A549 (cell line): ENCODE results near the gene TMEM52B. TPM values are rescaled to one million over a fixed set of nuclear protein-coding genes. Genes with fewer than 3 reads are reported as not detected.

Source experiments
- ATAC-seq, 2 experiments: fragments of 200-7000 bp in 1 of 2; fragments of >200 bp in 1 of 2; cut with Nextera tagmentation in 1 of 2; cut with Tn5 transposase in 1 of 2; 3 replicates each; pipeline versions ENCODE4 v1.8.0 to v1.9.1; 2018 to 2020; ENCODE audit warnings: mild to moderate bottlenecking in 1 of 2, moderate library complexity in 1 of 2
- CTCF ChIA-PET: fragments of 300-600 bp; sonication (Branson Sonifier 250); formaldehyde crosslinking; extraction: SDS; loops from one replicate; lab custom pipeline; 2021; ENCODE audit warnings: antibody characterized with exemption, inconsistent platforms; lab: Yijun Ruan, JAX
- POLR2A ChIA-PET: fragments of 350-600 bp; formaldehyde crosslinking; extraction: SDS; loops from one replicate; lab custom pipeline; 2021; ENCODE audit warnings: antibody characterized with exemption, inconsistent platforms; lab: Yijun Ruan, JAX
- DNase-seq, 2 experiments: peaks; one replicate each; pipeline versions ENCODE4 v3.0.0 to v3.0.0-alpha.2; 2011 to 2016; ENCODE audit warnings: low read depth in 1 of 2, low spot score in 1 of 2
- FAIRE-seq: peaks from 2 replicates; lab custom pipeline; 2011; peaks lifted over from hg19 to GRCh38; lab: Jason Lieb, UNC
- H3K27ac ChIP-seq, 2 experiments: fragments of >200 bp; sonication (Bioruptor Twin); formaldehyde crosslinking; 3 replicates each; pipeline ENCODE4 v1.5.1; 2016 to 2017
- H3K4me1 ChIP-seq: fragments of >200 bp; sonication (Bioruptor Twin); formaldehyde crosslinking; 3 replicates; pipeline ENCODE4 v1.6.1; 2016
- H3K4me2 ChIP-seq: fragments of >200 bp; sonication (Bioruptor Twin); formaldehyde crosslinking; 3 replicates; pipeline ENCODE4 v1.6.1; 2016
- H3K4me3 ChIP-seq: fragments of >200 bp; sonication (Bioruptor Twin); formaldehyde crosslinking; 3 replicates; pipeline ENCODE4 v1.5.1; 2016
- H3K9me3 ChIP-seq: fragments of >200 bp; sonication (Bioruptor Twin); formaldehyde crosslinking; 3 replicates; pipeline ENCODE4 v1.6.1; 2016
- ATOH8 ChIP-seq: fragments of 250-450 bp; sonication (Bioruptor Pico); IDR thresholded peaks from 2 replicates; pipeline ENCODE4 v1.5.0; 2020; ENCODE audit warnings: low read depth, mild to moderate bottlenecking, moderate library complexity
- CBX2 ChIP-seq: fragments of 200-600 bp; sonication (generic); IDR thresholded peaks from 2 replicates; pipeline ENCODE4 v1.6.1; 2016; ENCODE audit warnings: low read depth, mild to moderate bottlenecking, borderline replicate concordance
- CTCF ChIP-seq: fragments of >200 bp; sonication (Bioruptor Twin); formaldehyde crosslinking; IDR thresholded peaks from 3 replicates; pipeline ENCODE4 v1.5.1; 2016
- ESRRA ChIP-seq: fragments of 150-350 bp; IDR thresholded peaks from 2 replicates; pipeline ENCODE4 v1.6.1; 2014; ENCODE audit warnings: mild to moderate bottlenecking, low read length, borderline replicate concordance
- FOSL2 ChIP-seq, 2 experiments: fragments of 450-650 bp in 1 of 2; fragments of >200 bp in 1 of 2; sonication (Bioruptor Twin) in 1 of 2; formaldehyde crosslinking; IDR thresholded peaks; 2 replicates each; pipeline versions ENCODE4 v1.5.0 to v1.6.1; 2016 to 2020; ENCODE audit warnings: mild to moderate bottlenecking in 1 of 2, moderate library complexity in 1 of 2
- FOXS1 ChIP-seq: fragments of 250-450 bp; sonication (Bioruptor Pico); IDR thresholded peaks from 2 replicates; pipeline ENCODE4 v1.5.0; 2020; ENCODE audit warnings: mild to moderate bottlenecking, moderate library complexity
- HDAC2 ChIP-seq: fragments of 200-600 bp; sonication (generic); IDR thresholded peaks from 2 replicates; pipeline ENCODE4 v1.6.1; 2016
- HMGXB4 ChIP-seq: fragments of 250-450 bp; sonication (Bioruptor Pico); IDR thresholded peaks from 2 replicates; pipeline ENCODE4 v1.5.0; 2021; ENCODE audit warnings: mild to moderate bottlenecking, moderate library complexity, borderline replicate concordance
- HOXB13 ChIP-seq: fragments of 250-450 bp; sonication (Bioruptor Pico); IDR thresholded peaks from 2 replicates; pipeline ENCODE4 v1.5.0; 2020; ENCODE audit warnings: low read depth, mild to moderate bottlenecking, moderate library complexity
- JUN ChIP-seq, 2 experiments: fragments of >200 bp; sonication (Bioruptor Twin); formaldehyde crosslinking; IDR thresholded peaks; 2 replicates in 1 of 2; 3 replicates in 1 of 2; pipeline ENCODE4 v1.6.1; 2016 to 2017
- KDM1A ChIP-seq: fragments of 200-600 bp; sonication (generic); IDR thresholded peaks from 2 replicates; pipeline ENCODE4 v1.6.1; 2016; ENCODE audit warnings: low read depth, mild to moderate bottlenecking
- MAFK ChIP-seq: fragments of 450-650 bp; IDR thresholded peaks from 2 replicates; pipeline ENCODE4 v1.6.1; 2014; ENCODE audit not compliant: partially characterized antibody
- MAX ChIP-seq: IDR thresholded peaks from 2 replicates; pipeline ENCODE4 v1.6.1; 2012
- PHF8 ChIP-seq: fragments of 200-600 bp; sonication (generic); IDR thresholded peaks from 2 replicates; pipeline ENCODE4 v1.6.1; 2016; ENCODE audit warnings: low read depth, mild to moderate bottlenecking, antibody characterized with exemption, moderate library complexity, borderline replicate concordance
- RAD21 ChIP-seq, 2 experiments: fragments of >200 bp in 1 of 2; sonication (Bioruptor Twin) in 1 of 2; formaldehyde crosslinking in 1 of 2; IDR thresholded peaks in 1 of 2; conservative IDR thresholded peaks in 1 of 2; 2 replicates in 1 of 2; 3 replicates in 1 of 2; pipeline ENCODE4 v1.6.1; 2012 to 2018; ENCODE audit warnings: inconsistent platforms in 1 of 2
- REST ChIP-seq: fragments of 200-600 bp; sonication (generic); IDR thresholded peaks from 2 replicates; pipeline ENCODE4 v1.6.1; 2016; ENCODE audit warnings: antibody characterized with exemption, mild to moderate bottlenecking, moderate library complexity
- SREBF2 ChIP-seq: fragments of 450-650 bp; IDR thresholded peaks from 2 replicates; pipeline ENCODE4 v1.6.1; 2014; ENCODE audit warnings: mild to moderate bottlenecking, moderate library complexity
- TFCP2L1 ChIP-seq: fragments of 250-450 bp; sonication (Bioruptor Pico); IDR thresholded peaks from 2 replicates; pipeline ENCODE4 v1.5.0; 2021; ENCODE audit warnings: mild to moderate bottlenecking
- TP53 ChIP-seq: fragments of 250-450 bp; sonication (Bioruptor Pico); IDR thresholded peaks from 2 replicates; pipeline ENCODE4 v1.5.0; 2021; ENCODE audit warnings: mild to moderate bottlenecking, moderate library complexity
- USF2 ChIP-seq: fragments of 450-650 bp; IDR thresholded peaks from 2 replicates; pipeline ENCODE4 v1.6.1; 2014; ENCODE audit warnings: antibody characterized with exemption
- ZFP36 ChIP-seq: fragments of 450-650 bp; IDR thresholded peaks from 2 replicates; pipeline ENCODE4 v1.6.1; 2014; ENCODE audit warnings: borderline replicate concordance; ENCODE audit not compliant: partially characterized antibody
- WGBS: methylation state at CpG from one replicate; pipeline ENCODE4 v1.1.6; 2017; ENCODE audit errors: missing lambda C conversion rate; 5-methylcytosine and 5-hydroxymethylcytosine counted together
- polyA minus RNA-seq: library from RNA; depleted of rRNA, polyadenylated mRNA; stranded (reverse); fragments of >200 nt; gene quantifications from 2 replicates; pipeline ENCODE4 v1.2.3, GENCODE V29; 2011; rRNA and poly(A)+ RNA removed
- polyA plus RNA-seq, 4 experiments: library from polyadenylated mRNA; depleted of rRNA in 3 of 4; stranded (reverse); fragments of >200 nt; fragmentation: RNase III in 1 of 4; extraction: RNeasy Plus Mini Kit Qiagen cat#74134 plus additional on column Dnase treatment in 1 of 4; gene quantifications; 2 replicates in 3 of 4; 3 replicates in 1 of 4; pipeline ENCODE4 v1.2.3, GENCODE V29; 2011 to 2017

TMEM52B gene
- polyA plus RNA-seq (2011; rRNA removed) (0.08 and 0.39 TPM in 2 replicates), polyA plus RNA-seq (2017; fragmentation: RNase III; extraction: RNeasy Plus Mini Kit Qiagen cat#74134 plus additional on column Dnase treatment) (0.05 to 0.08 TPM (median 0.05 TPM) in 3 replicates), polyA minus RNA-seq (not detected in 2 replicates)
- polyA plus RNA-seq (2012; cell fraction: cytosol; rRNA removed): 0.04 and 0.05 TPM in 2 replicates
- polyA plus RNA-seq (2012; cell fraction: nucleus; rRNA removed): 0.01 and 0.04 TPM in 2 replicates

- DNase-seq (no peak), ATAC-seq (no peak), FAIRE-seq (no peak)
- Histone ChIP-seq H3K4me2 (0 out of 3 replicates have a peak within 1 kb of the TSS, but pooled peaks have one; percentile 2), H3K4me3 (no peak within 1 kb of the TSS), H3K27ac (no peak within 1 kb of the TSS), H3K9me3 (no peaks in the 10 kb centered on the region), H3K4me1 (peaks cover 22% of the 10 kb centered on the region)
- TF ChIP-seq FOXS1 (CRISPR knock-in tag) (no peak), KDM1A (no peak), JUN (IDR thresholded peaks at IDR 0.05) (no peak), TP53 (no peak), ESRRA (no peak), REST (no peak)
- POLR2A ChIA-PET: no interaction called here
- CTCF ChIA-PET: interaction anchor here (0.9 kb wide), 1 partner anchor 25 kb away, joined by 4 read pairs; no protein-coding TSS in a partner anchor
- WGBS: 77% methylated on average over 4 of the region's 4 CpGs
Observed at GRCh38 chr12:10178821-10179220, at the start of gene TMEM52B. Gene TMEM52B, plus strand, starts transcription at chr12:10179032. Its CDS starts 543 bp downstream, at chr12:10179575.

GRCh38 chr12:10130042-10130441, 48.8 kb upstream of the TMEM52B start, which contains the start of gene CLEC7A:
Gene CLEC7A, minus strand, starts transcription at chr12:10130199. Its CDS starts 117 bp downstream, at chr12:10130082.
- no peak for DNase-seq
- peak; percentile 76 for FAIRE-seq
- no peak within 1 kb of the TSS for H3K4me2 ChIP-seq

GRCh38 chr12:10131111-10131690, 47.6 kb upstream of the TMEM52B start:
- Histone ChIP-seq H3K27ac (peak overlapping the region in 1 of 2 experiments; percentile 73; a peak in 1 of 6 replicates), H3K9me3 (no peaks in the 10 kb centered on the region), H3K4me1 (peaks cover 10% of the 10 kb centered on the region; the same call in 2 of the 3 replicates), H3K4me3 (no peak overlapping the region), H3K4me2 (no peak overlapping the region)
- WGBS: 64% methylated on average over 2 of the region's 2 CpGs
- ChIA-PET CTCF (interaction anchor here (1.7 kb wide), 1 partner anchor 9 kb away, joined by 7 read pairs; no protein-coding TSS in a partner anchor), POLR2A (no interaction called here)
- ATAC-seq (no peak), FAIRE-seq (no peak), DNase-seq (no peak)
- TF ChIP-seq HOXB13 (CRISPR knock-in tag): no peak
- TF ChIP-seq CTCF: no peak
- TF ChIP-seq MAX: no peak
- no peak for TF ChIP-seq USF2
- TF ChIP-seq JUN (IDR thresholded peaks at IDR 0.05): no peak
- no peak for TF ChIP-seq SREBF2
- no peak for TF ChIP-seq CBX2
- TF ChIP-seq ZFP36: no peak
- TF ChIP-seq ATOH8: no peak
- TF ChIP-seq TFCP2L1 (CRISPR knock-in tag): no peak
- no peak for TF ChIP-seq HDAC2
- TF ChIP-seq RAD21 (conservative IDR thresholded peaks at IDR 0.05 in 1 of 2, IDR thresholded peaks at IDR 0.05 in 1 of 2): no peak
- no peak for TF ChIP-seq FOSL2 (IDR thresholded peaks at IDR 0.05)
- TF ChIP-seq FOSL2 (CRISPR knock-in tag; IDR thresholded peaks at IDR 0.05): no peak
- no peak for TF ChIP-seq PHF8
- TF ChIP-seq HMGXB4: no peak

More at GRCh38 chr12:10130042-10130441, 48.8 kb upstream of the TMEM52B start, which contains the start of gene CLEC7A:
- CTCF ChIA-PET: interaction anchor here (1.7 kb wide), 1 partner anchor 10 kb away, joined by 7 read pairs; no protein-coding TSS in a partner anchor
- no peaks in the 10 kb centered on the region for H3K9me3 ChIP-seq
- no peak within 1 kb of the TSS for H3K27ac ChIP-seq
- 84% methylated on average over 1 of the region's 1 CpG for WGBS
- peaks cover 10% of the 10 kb centered on the region; the same call in 2 of the 3 replicates for H3K4me1 ChIP-seq
- TF ChIP-seq ZFP36 (no peak), MAFK (peak; percentile 89)
- POLR2A ChIA-PET: no interaction called here
- ATAC-seq: no peak
- H3K4me3 ChIP-seq: no peak within 1 kb of the TSS
